Measurements from ENCODE around the gene CD8B. TPM values are rescaled to one million over a fixed set of nuclear protein-coding genes. Genes with fewer than 3 reads are reported as not detected.

Gene CD8B
- total RNA-seq, 6 experiments from 2014 or later, result 0.25 to 0.68 (median 0.27) TPM; not detected in 3

- no peak for TF ChIP-seq POLR2A (IDR thresholded peaks at IDR 0.05)
- no peak for TF ChIP-seq CTCF (IDR thresholded peaks at IDR 0.05)
- peaks cover 0 to 22% (median 0%) of the 10 kb centered on the region in 4 donors for H3K4me1 ChIP-seq
- DNase-seq (no peak), ATAC-seq (peak in 1 of 4 donors; percentile 16)
- H3K9me3 ChIP-seq, result no peaks in the 10 kb centered on the region
- H3K36me3 ChIP-seq, result no peaks in the 10 kb centered on the region
- intact Hi-C loops (cut with DNase I), result no loop called here
- WGBS (ENCODE audit: insufficient coverage, low coverage, low lambda C conversion rate, missing lambda C conversion rate), result 35% methylated on average over 4 of the region's 10 CpGs
- no peak overlapping the region for H3K27ac ChIP-seq
- H3K4me3 ChIP-seq, result no peak overlapping the region
- H3K27me3 ChIP-seq, result peaks cover 0 to 16% of the 10 kb centered on the region in 2 donors
Measured at GRCh38 chr2:86786001-86786536, 75.6 kb downstream of the CD8B start.

GRCh38 chr2:86785456-86785855 is 76.2 kb downstream of the CD8B start:
- Histone ChIP-seq H3K36me3 (no peaks in the 10 kb centered on the region), H3K27ac (no peak overlapping the region), H3K4me1 (peaks cover 0 to 16% (median 0%) of the 10 kb centered on the region in 4 donors), H3K9me3 (no peaks in the 10 kb centered on the region), H3K27me3 (peaks cover 0 to 10% of the 10 kb centered on the region in 2 donors), H3K4me3 (no peak overlapping the region)
- no peak for DNase-seq
- no peak for ATAC-seq
- intact Hi-C loops (cut with DNase I), result no loop called here
- WGBS (ENCODE audit: insufficient coverage, low coverage, low lambda C conversion rate, missing lambda C conversion rate), result 91% methylated on average over 8 of the region's 9 CpGs
- TF ChIP-seq CTCF (IDR thresholded peaks at IDR 0.05) (no peak), POLR2A (IDR thresholded peaks at IDR 0.05) (no peak)

- Histone ChIP-seq H3K36me3 (no peaks in the 10 kb centered on the region), H3K27me3 (no peaks in the 10 kb centered on the region), H3K4me3 (no peak overlapping the region), H3K27ac (no peak overlapping the region), H3K4me1 (no peaks in the 10 kb centered on the region), H3K9me3 (no peaks in the 10 kb centered on the region)
- intact Hi-C loops (cut with DNase I), result no loop called here
- DNase-seq (no peak), ATAC-seq (peak in 1 of 4 donors; percentile 17)
- TF ChIP-seq CTCF (IDR thresholded peaks at IDR 0.05), result no peak
- no peak for TF ChIP-seq POLR2A (IDR thresholded peaks at IDR 0.05)
- WGBS (ENCODE audit: insufficient coverage, low coverage, low lambda C conversion rate, missing lambda C conversion rate), result 64% methylated on average over 6 of the region's 8 CpGs
Measured at GRCh38 chr2:86783615-86784339, 77.9 kb downstream of the CD8B start.

GRCh38 chr2:86782748-86783147 is 78.9 kb downstream of the CD8B start:
- 78% methylated on average over 7 of the region's 7 CpGs for WGBS (ENCODE audit: insufficient coverage, low coverage, low lambda C conversion rate, missing lambda C conversion rate)
- ATAC-seq (no peak), DNase-seq (no peak)
- intact Hi-C loops (cut with DNase I), result no loop called here
- no peak overlapping the region for H3K4me3 ChIP-seq
- no peaks in the 10 kb centered on the region for H3K9me3 ChIP-seq
- TF ChIP-seq POLR2A (IDR thresholded peaks at IDR 0.05), result no peak
- TF ChIP-seq CTCF (IDR thresholded peaks at IDR 0.05), result no peak
- no peaks in the 10 kb centered on the region for H3K27me3 ChIP-seq
- H3K36me3 ChIP-seq, result no peaks in the 10 kb centered on the region
- H3K27ac ChIP-seq, result no peak overlapping the region
- H3K4me1 ChIP-seq, result no peaks in the 10 kb centered on the region

All from right lobe of liver (tissue), 6 donors.